ENCODE data around the gene ABCF1. TPM values are rescaled to one million over a fixed set of nuclear protein-coding genes. Genes with fewer than 3 reads are reported as not detected.
"Not testable (repeated sequence)": the region's sequence is repeated elsewhere in the genome, so short reads cannot be mapped to it uniquely, and the experiment has no call there.

ABCF1 gene
- total RNA-seq, 1 donor from 2014 or later: 29.5 TPM

- peak overlapping the region; percentile 67 for H3K27ac ChIP-seq
- TF ChIP-seq POLR2A (IDR thresholded peaks at IDR 0.05) (no peak), CTCF (IDR thresholded peaks at IDR 0.05) (no peak), POLR2AphosphoS5 (IDR thresholded peaks at IDR 0.05; ENCODE audit: insufficient read depth in 1 of 2, low read depth in 1 of 2) (peak in 1 of 2 donors; percentile 77)
- no peaks in the 10 kb centered on the region for H3K9me3 ChIP-seq
- no peak for DNase-seq (ENCODE audit: extremely low spot score in 2 of 2)
- H3K27me3 ChIP-seq: no peaks in the 10 kb centered on the region
- peaks cover 22% of the 10 kb centered on the region for H3K4me1 ChIP-seq
- intact Hi-C loops (cut with DNase I): no loop called here
- peaks cover 3 to 47% of the 10 kb centered on the region in 2 donors for H3K36me3 ChIP-seq
- no peak overlapping the region for H3K4me3 ChIP-seq
Measured at GRCh38 chr6:30591008-30591407, 19.8 kb downstream of the ABCF1 start.

DNA sequence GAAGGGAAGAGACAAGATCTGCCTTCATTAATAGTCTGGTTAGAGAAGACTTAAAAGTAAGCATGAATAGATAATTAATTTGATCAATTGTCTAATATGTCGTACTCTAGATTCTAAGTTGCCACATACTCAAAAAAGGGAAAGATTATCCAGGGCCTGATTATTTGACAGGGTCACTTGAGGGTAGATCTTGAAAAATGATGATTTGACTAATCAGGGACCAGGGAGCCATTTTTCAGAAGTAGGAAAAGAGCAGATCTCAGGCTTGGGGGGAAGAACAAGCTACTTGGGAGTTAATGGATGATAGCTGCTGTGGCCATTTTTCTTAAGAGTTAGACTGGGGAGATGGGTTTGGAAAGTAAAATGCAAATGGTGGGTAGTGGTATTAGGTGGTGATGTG is 21.0 kb downstream of the ABCF1 start:
- H3K27me3 ChIP-seq: no peaks in the 10 kb centered on the region
- no peak for DNase-seq (ENCODE audit: extremely low spot score in 2 of 2)
- no peak overlapping the region for H3K27ac ChIP-seq
- TF ChIP-seq CTCF (IDR thresholded peaks at IDR 0.05) (no peak), POLR2AphosphoS5 (IDR thresholded peaks at IDR 0.05; ENCODE audit: insufficient read depth in 1 of 2, low read depth in 1 of 2) (no peak), POLR2A (IDR thresholded peaks at IDR 0.05) (no peak)
- H3K9me3 ChIP-seq: no peaks in the 10 kb centered on the region
- intact Hi-C loops (cut with DNase I): no loop called here
- peaks cover 22% of the 10 kb centered on the region for H3K4me1 ChIP-seq
- no peak overlapping the region for H3K4me3 ChIP-seq
- peaks cover 3 to 34% of the 10 kb centered on the region in 2 donors for H3K36me3 ChIP-seq

DNA sequence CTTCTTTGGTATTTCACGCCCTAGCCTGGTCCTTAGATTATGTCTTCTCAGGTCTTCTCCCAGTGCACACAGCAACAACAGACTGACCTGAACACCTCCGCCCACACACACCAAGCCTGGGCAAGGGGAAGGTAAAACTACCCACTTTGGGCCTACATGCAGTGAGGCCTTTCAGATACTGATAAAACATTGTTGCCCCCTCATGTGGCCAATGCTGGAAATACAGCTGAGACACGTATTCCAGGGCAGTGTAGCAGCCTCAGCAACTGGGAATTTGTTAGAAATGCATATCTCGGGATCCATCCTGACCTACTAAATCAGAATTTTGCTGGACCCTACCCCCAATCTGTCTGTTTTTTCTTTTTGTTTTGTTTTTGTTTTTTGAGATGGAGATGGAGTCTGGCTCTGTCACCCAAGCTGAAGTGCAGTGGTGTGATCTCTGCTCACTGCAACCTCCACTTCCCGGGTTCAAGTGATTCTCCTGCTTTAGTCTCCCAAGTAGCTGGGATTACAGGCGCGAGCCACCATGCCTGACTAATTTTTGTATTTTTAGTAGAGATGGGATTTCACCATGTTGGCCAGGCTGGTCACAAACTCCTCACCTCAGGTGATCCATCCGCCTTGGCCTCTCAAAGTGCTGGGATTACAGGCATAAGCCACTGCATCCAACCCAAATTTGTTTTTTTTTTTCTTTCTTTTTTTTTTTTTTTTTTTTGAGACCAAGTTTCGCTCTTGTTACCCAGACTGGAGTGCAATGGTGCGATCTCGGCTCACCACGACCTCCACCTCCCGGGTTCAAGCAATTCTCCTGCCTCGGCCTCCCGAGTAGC is 26.3 kb downstream of the ABCF1 start:
- intact Hi-C loops (cut with DNase I); H3K4me3 ChIP-seq; H3K27ac ChIP-seq; H3K9me3 ChIP-seq; H3K27me3 ChIP-seq; H3K4me1 ChIP-seq; DNase-seq (ENCODE audit: extremely low spot score in 2 of 2): not testable (repeated sequence)
- peak; percentile 60 to 82 (median 61) for TF ChIP-seq CTCF (IDR thresholded peaks at IDR 0.05)
- peak in 1 of 2 donors; percentile 56 for TF ChIP-seq POLR2AphosphoS5 (IDR thresholded peaks at IDR 0.05; ENCODE audit: insufficient read depth in 1 of 2, low read depth in 1 of 2)
- peaks cover 0 to 28% of the 10 kb centered on the region in 2 donors for H3K36me3 ChIP-seq

DNA sequence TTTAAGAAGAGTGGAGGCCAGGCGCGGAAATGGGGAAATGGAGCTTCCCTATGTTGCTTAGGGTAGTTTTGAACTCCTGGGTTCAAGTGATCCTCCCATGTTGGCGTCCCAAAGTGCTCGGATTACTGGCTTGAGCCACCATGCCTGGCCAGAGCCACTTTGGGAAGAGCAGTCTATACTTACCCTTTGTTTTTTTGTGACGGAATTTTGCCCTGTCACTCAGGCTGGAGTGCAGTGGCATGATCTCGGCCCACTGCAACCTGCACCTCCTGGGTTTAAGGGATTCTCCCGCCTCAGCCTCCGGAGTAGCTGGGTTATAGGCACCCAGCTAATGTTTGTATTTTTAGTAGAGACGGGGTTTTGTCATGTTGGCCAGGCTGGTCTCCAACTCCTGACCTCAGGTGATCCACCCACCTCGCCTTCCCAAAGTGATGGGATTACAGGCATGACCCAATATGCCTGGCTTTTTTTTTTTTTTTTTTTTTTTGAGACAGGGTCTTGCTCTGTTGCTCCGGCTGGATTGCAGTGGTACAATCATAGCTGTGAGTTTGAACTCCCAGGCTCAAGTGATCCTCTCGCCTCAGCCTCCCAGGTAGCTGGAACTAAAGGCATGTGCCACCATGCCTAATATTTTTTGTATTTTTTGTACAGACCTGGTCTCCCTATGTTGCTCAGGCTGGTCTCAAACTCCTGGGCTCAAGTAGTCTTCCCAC is 27.8 kb downstream of the ABCF1 start:
- DNase-seq (ENCODE audit: extremely low spot score in 2 of 2): no peak
- no peak overlapping the region for H3K4me3 ChIP-seq
- H3K27ac ChIP-seq: no peak overlapping the region
- H3K9me3 ChIP-seq: no peaks in the 10 kb centered on the region
- H3K4me1 ChIP-seq: no peaks in the 10 kb centered on the region
- TF ChIP-seq POLR2A (IDR thresholded peaks at IDR 0.05) (no peak), CTCF (IDR thresholded peaks at IDR 0.05) (no peak), POLR2AphosphoS5 (IDR thresholded peaks at IDR 0.05; ENCODE audit: insufficient read depth in 1 of 2, low read depth in 1 of 2) (no peak)
- peaks cover 9 to 38% of the 10 kb centered on the region in 2 donors for H3K36me3 ChIP-seq
- no peaks in the 10 kb centered on the region for H3K27me3 ChIP-seq
- intact Hi-C loops (cut with DNase I): no loop called here

All from vagina (tissue), 2 donors.